Esophagus squamous epithelium (tissue), 4 donors: ENCODE measurements around the gene AK3.

ENCODE experiments used
- CTCF ChIP-seq, 6 experiments: fragments of 450-650 bp in 4 of 6; fragments of 200-600 bp in 2 of 6; sonication (generic) in 2 of 6; IDR thresholded peaks; one replicate each; pipeline ENCODE4 v1.5.1; 2016 to 2019; ENCODE audit warnings: antibody characterized with exemption in 6 of 6, mild to moderate bottlenecking in 4 of 6, moderate library complexity in 4 of 6
- POLR2A ChIP-seq, 4 donors: fragments of 450-650 bp; IDR thresholded peaks; one replicate each; pipeline ENCODE4 v1.6.1; 2017; ENCODE audit warnings: antibody characterized with exemption in 4 of 4, mild to moderate bottlenecking in 4 of 4, moderate library complexity in 3 of 4

DNA sequence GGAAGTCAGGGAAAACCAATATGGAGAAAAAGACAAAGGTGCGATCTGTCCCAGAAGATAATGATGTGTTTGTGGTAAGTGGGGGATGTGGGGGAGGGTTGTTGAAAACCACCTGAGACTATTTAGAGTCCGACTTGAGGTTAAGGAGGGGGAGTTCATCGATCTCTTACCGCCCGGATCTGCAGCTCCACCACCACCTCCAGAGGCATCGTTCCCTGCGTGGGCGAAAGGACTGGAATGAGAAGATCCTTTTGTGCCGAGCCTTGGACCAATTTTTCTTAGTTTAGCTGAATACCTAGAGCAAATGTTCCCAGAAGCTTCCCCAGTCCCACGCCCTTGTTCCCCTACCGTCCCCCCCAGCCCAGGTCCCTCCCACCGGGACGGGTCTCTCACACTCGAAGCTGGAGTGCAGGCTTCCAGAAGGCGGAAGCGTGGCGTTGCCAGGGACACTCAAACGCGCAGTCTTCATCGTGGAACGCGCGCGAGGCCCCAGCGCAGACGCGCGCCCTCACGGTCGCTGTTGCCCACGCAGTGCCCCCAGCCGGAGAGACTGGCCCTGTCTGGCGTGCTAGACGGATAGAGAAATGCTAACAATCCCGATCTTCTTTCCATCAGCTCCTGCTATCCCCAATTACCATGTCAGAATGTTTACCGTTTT lies 74.8 kb downstream of the AK3 start, which contains the start of gene SPATA6L:
- TF ChIP-seq CTCF (IDR thresholded peaks at IDR 0.05), result no peak
- TF ChIP-seq POLR2A (IDR thresholded peaks at IDR 0.05), result peak in 1 of 4 donors; percentile 34
